GM19395 (cell line): ENCODE measurements around the gene ORMDL3.
"Not testable (repeated sequence)": the region's sequence is repeated elsewhere in the genome, so short reads cannot be mapped to it uniquely, and the experiment has no call there.

ENCODE experiments used
- ATAC-seq: cut with Tn5 transposase; IDR thresholded peaks from one replicate; pipeline ENCODE4 v1.9.1; 2021; ENCODE audit warnings: mild to moderate bottlenecking, moderate library complexity; ENCODE audit not compliant: unreplicated experiment

ORMDL3 gene

GRCh38 chr17:39950871-39951348 lies 23.5 kb upstream of the ORMDL3 start:
- no peak for ATAC-seq

- no peak for ATAC-seq
Observed at GRCh38 chr17:39949028-39949427, 21.6 kb upstream of the ORMDL3 start.

DNA sequence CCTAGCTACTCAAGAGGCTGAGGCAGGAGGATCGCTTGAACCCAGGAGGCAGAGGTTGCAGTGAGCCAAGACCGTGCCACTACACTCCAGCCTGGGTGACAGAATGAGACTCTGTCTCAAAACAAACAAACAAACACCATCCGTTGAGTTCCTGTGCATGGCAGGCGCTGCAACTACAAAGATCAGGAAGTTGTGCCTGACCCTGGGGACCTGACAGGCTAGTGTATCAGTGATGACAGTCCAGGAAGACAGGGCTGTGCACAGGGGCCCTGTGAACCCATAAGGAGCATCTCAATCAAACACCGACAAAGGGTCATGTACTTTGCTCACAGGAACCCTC lies 21.1 kb upstream of the ORMDL3 start:
- not testable (repeated sequence) for ATAC-seq

GRCh38 chr17:39946551-39947330 lies 19.3 kb upstream of the ORMDL3 start:
- ATAC-seq, result no peak

GRCh38 chr17:39944393-39944711 lies 17.0 kb upstream of the ORMDL3 start:
- no peak for ATAC-seq

DNA sequence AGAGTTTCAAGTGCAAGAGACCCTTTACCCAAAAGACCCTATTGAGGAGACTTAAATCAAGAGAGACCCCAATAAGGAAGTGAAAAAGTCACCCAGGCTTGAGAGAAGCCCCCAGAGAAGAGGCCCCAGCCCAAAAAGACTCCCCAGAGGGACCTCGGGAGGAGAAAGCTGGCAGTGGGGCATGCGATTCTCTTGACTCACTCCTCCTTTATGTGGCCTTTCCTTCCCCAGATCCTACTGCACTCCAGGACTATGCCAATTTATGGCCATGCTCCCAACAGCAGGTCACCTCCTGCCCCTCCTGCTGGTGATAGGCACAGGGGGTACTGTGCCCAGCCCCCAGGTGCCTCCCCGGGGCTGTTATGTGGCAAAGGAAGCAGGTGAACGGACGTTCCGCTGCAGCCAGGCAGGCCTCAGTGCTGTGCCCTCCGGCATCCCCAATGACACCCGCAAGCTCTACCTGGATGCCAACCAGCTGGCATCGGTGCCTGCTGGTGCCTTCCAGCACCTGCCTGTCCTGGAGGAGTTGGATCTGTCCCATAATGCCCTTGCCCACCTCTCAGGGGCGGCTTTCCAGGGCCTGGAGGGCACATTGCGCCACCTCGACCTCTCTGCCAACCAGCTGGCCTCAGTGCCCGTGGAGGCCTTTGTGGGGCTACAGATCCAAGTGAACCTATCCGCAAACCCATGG lies 16.4 kb upstream of the ORMDL3 start:
- no peak for ATAC-seq

DNA sequence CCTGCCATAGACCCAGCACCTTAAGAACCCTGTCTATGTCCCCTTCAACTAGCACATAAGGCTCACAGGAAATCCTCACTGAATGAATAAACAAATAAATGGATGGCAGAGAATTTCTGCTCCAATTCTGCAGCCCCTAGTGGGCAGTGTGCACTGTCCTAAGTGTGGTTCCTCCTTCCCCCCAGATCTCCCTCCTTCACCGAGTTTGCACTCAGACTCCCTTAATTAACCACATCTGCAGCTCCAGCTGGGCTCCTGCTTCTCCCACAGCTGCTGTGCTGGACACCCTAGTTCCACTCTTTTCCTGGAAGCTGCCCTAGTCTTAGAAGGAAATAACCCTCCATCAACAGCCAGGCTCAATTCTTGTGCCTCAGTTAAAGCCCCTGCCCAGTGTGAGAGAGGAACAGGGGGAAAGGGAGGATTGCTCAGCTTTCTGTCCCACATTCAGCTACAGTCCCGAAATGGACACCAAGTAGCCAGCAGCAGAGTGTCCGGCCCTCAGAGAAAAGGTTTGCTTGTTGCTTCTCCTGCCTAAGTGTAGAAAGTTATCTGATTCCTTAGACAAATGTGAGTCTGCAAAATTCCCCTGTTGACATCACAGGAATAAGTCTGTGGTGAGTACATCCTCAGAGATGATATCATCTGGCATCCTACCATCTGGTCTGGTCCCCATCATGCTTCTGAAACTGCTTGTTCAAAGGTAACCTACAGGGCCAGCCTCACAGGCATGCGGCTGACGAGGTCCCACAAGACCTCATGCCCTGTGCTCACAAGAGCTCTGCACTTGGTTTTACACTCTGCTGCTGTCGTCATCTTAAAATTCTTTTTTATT lies 12.4 kb upstream of the ORMDL3 start:
- peak; percentile 62 for ATAC-seq

DNA sequence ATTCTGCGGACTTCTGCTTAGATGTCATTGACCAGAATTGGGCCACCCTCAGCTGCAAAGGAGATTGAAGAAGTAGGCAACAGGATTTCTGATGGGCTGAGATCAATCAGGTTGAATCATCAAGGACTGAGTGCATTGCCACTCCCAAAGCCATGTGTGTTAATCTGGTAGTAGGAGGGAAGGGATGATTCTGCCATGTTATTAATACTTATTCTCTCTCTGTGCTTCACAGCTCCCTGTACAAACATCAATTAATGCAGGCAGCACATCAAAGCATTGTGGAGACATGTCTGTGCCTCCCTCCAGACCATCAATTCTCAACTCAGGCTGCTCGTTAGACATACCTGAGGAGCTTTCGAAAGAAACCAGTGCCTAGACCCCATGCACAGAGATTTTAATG lies 11.7 kb upstream of the ORMDL3 start:
- ATAC-seq, result no peak

DNA sequence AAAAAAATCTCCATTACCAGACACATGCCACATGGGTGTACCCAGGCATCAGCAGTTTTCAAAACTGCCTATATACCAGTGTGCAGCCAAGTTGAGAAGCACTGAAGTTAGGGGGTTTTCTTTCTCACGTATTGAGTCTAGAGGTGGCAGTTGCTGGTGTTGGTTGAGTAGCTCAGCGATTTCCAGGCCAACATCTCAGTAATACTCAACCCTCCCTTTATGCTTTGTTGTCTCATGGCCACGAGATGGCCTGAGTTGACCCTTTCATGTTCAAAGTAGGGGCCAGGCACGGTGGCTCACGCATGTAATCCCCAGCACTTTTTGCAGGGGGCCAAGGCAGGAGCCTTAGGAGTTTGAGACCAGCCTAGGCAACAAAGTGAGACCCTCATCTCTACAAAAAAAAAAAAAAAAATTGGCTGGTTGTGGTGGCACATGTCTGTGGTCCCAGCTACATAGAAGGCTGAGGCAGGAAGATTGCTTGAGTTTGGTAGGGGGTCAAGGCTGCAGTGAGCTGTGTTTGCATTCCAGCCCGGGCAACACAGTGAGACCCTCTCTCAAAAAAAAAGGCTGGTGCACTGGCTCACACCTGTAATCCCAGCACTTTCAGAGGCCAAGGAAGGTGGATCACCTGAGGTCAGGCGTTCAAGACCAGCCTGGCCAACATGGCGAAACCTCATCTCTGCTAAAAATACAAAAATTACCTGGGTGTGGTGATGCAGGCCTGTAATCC lies 10.9 kb upstream of the ORMDL3 start:
- ATAC-seq, result no peak

GRCh38 chr17:39937447-39937846 lies 10.0 kb upstream of the ORMDL3 start:
- no peak for ATAC-seq

GRCh38 chr17:39935909-39936308 lies 8.5 kb upstream of the ORMDL3 start:
- ATAC-seq, result no peak

- ATAC-seq, result no peak
Observed at GRCh38 chr17:39934324-39934723, 6.9 kb upstream of the ORMDL3 start.

DNA sequence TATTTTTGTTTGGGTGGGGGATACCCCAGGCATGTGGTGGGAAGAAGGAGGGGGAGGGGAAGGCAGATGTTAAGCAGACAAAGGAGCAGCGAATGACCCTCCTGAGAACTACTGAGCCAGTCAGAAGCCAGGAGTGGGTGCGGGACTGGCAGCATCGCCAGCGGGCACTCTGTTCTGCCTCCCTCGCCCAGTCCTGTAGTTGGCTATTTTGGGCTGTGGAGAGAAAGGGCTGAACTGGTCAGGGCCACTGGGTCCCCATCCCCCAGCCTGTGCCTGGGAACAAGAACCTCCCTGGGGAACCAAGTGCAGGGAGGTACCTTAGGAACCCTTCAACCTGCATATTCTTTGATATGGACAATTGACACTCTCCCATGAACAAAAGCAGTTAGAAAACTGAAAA lies 6.5 kb upstream of the ORMDL3 start:
- no peak for ATAC-seq

- ATAC-seq, result no peak
Observed at GRCh38 chr17:39929646-39930407, 2.4 kb upstream of the ORMDL3 start.

DNA sequence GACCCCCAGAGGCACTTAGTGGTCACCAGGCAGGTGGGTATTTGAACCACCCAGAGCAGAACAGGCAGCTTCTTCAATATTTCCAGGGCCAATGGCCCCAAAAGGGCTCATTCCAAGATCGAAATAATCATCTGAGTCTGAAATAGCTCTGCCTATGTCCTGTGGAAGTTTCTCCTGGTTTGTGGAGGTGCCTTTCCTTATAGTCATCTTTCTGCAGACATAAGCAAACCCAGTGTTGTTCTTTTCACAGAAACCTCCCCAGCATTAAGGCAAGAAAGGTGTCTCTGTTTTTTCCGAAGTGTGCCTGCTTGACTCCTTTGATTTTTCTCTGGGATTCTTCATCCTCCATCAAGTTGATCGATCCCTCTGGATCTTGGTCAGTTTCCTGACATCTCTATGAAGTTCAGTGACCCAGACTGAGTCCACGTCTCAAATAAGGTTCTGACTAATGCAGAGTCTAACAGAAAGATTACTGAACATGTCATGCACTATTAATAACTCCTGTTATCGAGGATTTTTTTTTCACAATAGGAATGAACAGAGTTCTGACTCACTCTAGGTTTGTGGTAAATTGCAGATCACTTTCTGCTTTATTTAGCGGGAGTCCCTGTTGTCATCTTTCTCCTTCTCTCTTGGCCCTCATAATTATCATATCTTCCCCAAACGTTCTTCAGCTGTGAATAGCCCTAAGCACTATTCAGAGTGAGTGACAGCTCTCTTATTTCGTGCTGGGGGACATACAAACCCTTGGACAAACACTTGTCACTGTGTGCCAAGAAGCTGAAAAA lies 1.7 kb upstream of the ORMDL3 start:
- no peak for ATAC-seq

DNA sequence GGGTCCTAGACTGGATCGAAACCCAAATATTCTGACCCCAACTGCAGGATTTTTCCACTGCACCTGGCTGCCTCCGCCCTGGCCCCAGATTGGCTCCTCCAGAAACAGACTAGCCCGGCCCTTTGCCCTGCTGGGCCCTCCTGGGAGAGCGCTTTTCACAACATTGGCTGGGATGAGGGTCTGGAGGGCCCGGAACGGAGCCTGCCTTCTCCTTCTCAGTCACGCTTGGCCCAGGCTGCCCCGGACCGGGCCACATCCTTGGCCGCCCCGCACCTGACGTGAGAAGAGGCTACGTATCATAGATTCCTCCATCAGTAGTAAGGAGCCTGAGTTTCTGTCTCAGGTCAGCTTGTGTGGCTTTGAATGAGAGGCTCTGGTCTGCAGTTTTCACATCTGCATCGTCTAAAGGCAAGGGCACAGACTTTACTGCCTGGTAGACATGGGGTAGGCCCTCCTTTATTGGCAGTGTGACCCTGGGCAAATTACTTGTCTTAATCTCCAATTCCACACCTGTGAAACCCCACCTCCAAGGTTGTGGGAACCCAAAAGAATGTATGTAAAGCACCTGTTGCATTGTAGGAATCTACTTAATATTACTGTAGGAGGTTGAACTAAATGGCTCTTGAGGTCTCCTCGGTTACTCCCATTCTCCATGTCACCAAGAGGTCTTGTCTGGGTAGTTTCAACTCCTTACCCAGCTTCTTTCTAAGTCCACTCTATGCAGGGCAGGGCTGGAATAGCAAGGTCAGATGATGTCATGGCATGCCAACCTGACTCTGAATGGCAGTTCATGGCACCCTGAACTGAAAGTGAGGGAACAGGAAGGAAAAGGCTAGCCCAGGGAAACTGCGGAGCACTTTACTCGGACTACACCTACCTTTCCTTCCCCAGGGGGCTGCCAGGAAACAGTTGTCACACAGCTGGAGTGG lies 792 bp upstream of the ORMDL3 start:
- ATAC-seq, result peak; percentile 28

DNA sequence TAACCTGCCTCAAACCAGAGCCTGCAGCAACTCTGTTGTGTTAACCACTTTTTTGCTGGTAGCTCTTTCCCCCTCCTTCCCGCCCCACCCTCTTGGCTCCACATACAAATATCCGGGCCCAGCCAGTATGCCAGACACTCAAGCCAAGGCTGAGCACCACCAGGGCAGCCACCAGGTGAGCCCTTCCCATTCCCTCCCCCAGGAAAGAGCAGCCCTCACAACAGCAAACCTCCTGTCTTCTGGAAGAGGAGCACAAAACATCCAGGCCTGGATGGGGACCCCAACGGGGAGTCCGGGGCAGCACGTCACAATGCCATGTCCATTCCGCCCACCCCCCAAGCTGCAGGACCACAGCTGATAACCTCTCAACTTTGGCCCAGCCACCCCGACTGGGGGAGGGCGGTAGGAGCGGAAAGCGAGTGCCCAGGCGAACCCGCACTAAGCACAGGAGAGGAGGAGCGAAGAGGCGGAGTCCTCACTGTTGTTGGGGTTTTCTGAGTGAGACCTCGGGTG lies 757 bp downstream of the ORMDL3 start:
- no peak for ATAC-seq

GRCh38 chr17:39926135-39926587 lies 1.2 kb downstream of the ORMDL3 start:
- no peak for ATAC-seq
